ENCODE measurements around the gene TMEM190.

DNA sequence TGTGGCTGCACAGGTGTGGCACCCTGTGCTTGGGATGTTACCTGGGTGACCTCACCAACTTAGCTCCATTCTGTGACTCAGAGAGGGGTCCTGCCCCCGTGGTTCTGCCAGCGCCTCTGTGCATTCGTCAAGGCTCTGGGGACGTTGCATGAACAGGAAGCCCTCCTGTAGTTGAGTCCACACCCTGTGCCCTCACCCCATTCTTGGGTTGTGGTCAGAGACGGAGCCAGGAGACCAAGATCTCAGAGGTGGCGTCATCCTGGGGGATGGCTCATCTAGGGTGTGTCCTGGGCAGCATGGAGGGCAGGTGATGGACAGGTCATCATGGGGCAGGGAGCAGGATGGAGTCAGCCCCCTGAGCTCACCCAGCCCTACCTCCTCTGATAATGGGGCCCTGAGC is 24.6 kb upstream of the TMEM190 start:
- TF ChIP-seq POLR2A (IDR thresholded peaks at IDR 0.05), result no peak
- TF ChIP-seq, protein P1, sequence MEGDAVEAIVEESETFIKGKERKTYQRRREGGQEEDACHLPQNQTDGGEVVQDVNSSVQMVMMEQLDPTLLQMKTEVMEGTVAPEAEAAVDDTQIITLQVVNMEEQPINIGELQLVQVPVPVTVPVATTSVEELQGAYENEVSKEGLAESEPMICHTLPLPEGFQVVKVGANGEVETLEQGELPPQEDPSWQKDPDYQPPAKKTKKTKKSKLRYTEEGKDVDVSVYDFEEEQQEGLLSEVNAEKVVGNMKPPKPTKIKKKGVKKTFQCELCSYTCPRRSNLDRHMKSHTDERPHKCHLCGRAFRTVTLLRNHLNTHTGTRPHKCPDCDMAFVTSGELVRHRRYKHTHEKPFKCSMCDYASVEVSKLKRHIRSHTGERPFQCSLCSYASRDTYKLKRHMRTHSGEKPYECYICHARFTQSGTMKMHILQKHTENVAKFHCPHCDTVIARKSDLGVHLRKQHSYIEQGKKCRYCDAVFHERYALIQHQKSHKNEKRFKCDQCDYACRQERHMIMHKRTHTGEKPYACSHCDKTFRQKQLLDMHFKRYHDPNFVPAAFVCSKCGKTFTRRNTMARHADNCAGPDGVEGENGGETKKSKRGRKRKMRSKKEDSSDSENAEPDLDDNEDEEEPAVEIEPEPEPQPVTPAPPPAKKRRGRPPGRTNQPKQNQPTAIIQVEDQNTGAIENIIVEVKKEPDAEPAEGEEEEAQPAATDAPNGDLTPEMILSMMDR (IDR thresholded peaks at IDR 0.05), result no peak

All from heart left ventricle (tissue), 13 donors.